Mammary epithelial cell (primary cell): ENCODE measurements around the gene TPD52L2.

Experiments
- CTCF ChIP-seq, 2 donors: IDR thresholded peaks in 1 of 2; conservative IDR thresholded peaks in 1 of 2; 2 replicates each; pipeline ENCODE4 v1.5.1; 2011 to 2012; ENCODE audit warnings: inconsistent platforms in 2 of 2, low read length in 2 of 2, mild to moderate bottlenecking in 2 of 2, control low read depth in 1 of 2, low read depth in 1 of 2; ENCODE audit not compliant: insufficient read depth in 1 of 2; ENCODE audit errors: extremely low read depth in 1 of 2
- EZH2 ChIP-seq: IDR thresholded peaks from 2 replicates; pipeline ENCODE4 v1.6.1; 2012; ENCODE audit warnings: low read length, inconsistent platforms, borderline replicate concordance

- no peak for TF ChIP-seq CTCF (conservative IDR thresholded peaks at IDR 0.05 in 1 of 2, IDR thresholded peaks at IDR 0.05 in 1 of 2; ENCODE audit: extremely low read depth in 1 of 2, insufficient read depth in 1 of 2, low read depth in 1 of 2, low read length in 2 of 2)
- no peak for TF ChIP-seq EZH2
These were observed 21.8 kb upstream of the TPD52L2 start for GRCh38 chr20:63843222-63843621.
